PC-9 (cell line): ENCODE results near the gene HEPACAM. TPM values are rescaled to one million over a fixed set of nuclear protein-coding genes. Genes with fewer than 3 reads are reported as not detected.

ENCODE experiments used
- BruUV-seq: library from RNA; stranded (reverse); fragments of 400-500 nt; replicated peaks from 2 replicates; lab custom pipeline; 2021; lab: Mats Ljungman, UMichigan
- CTCF ChIA-PET: fragments of 300-600 bp; sonication (Branson Sonifier 250); formaldehyde crosslinking; loops from one replicate; lab custom pipeline; 2022; ENCODE audit warnings: antibody characterized with exemption; lab: Charles Lee
- POLR2A ChIA-PET: fragments of 300-600 bp; sonication (Branson Sonifier 250); formaldehyde crosslinking; loops from one replicate; lab custom pipeline; 2022; ENCODE audit warnings: antibody characterized with exemption; ENCODE audit not compliant: unreplicated experiment; lab: Charles Lee
- DNase-seq, 2 experiments: peaks; one replicate each; pipeline versions ENCODE4 v3.0.0 to v3.0.0-alpha.2; 2015 to 2022; ENCODE audit warnings: mixed read lengths in 1 of 2
- H2AFZ ChIP-seq: fragments of 200-600 bp; sonication (generic); 2 replicates; pipeline ENCODE4 v1.8.1; 2017; ENCODE audit warnings: antibody characterized with exemption
- H3F3A ChIP-seq: fragments of 200-600 bp; sonication (generic); 2 replicates; pipeline ENCODE4 v1.8.1; 2017; ENCODE audit warnings: antibody characterized with exemption, mild to moderate bottlenecking, low read depth; ENCODE audit not compliant: insufficient read depth
- H3K27ac ChIP-seq: fragments of 200-600 bp; sonication (generic); 2 replicates; pipeline ENCODE4 v1.6.1; 2016; ENCODE audit warnings: mixed run types
- H3K27me3 ChIP-seq: fragments of 200-600 bp; sonication (generic); 2 replicates; pipeline ENCODE4 v1.6.1; 2016; ENCODE audit warnings: low read depth, mixed run types; ENCODE audit not compliant: insufficient read depth
- H3K36me3 ChIP-seq: fragments of 200-600 bp; sonication (generic); 2 replicates; pipeline ENCODE4 v1.6.1; 2016; ENCODE audit warnings: low read depth, mixed run types
- H3K4me1 ChIP-seq: fragments of 200-600 bp; sonication (generic); replicated peaks from 2 replicates; pipeline ENCODE4 v1.6.1; 2016; ENCODE audit warnings: mixed run types; ENCODE audit not compliant: insufficient read depth
- H3K4me2 ChIP-seq: fragments of 200-600 bp; sonication (generic); 2 replicates; pipeline ENCODE4 v1.6.1; 2017; ENCODE audit warnings: mixed run types
- H3K4me3 ChIP-seq: fragments of 200-600 bp; sonication (generic); 2 replicates; pipeline ENCODE4 v1.6.1; 2016; ENCODE audit warnings: mixed run types
- H3K79me2 ChIP-seq: fragments of 200-600 bp; sonication (generic); 2 replicates; pipeline ENCODE4 v1.6.1; 2017; ENCODE audit warnings: low read depth, mixed run types
- H3K9me2 ChIP-seq: fragments of 200-600 bp; sonication (generic); 2 replicates; pipeline ENCODE4 v1.8.1; 2017; ENCODE audit warnings: mild to moderate bottlenecking; ENCODE audit not compliant: insufficient read depth
- H3K9me3 ChIP-seq: fragments of 200-600 bp; sonication (generic); 2 replicates; pipeline ENCODE4 v1.8.1; 2016; ENCODE audit warnings: low read depth; ENCODE audit not compliant: insufficient read depth
- H4K20me1 ChIP-seq: fragments of 200-600 bp; sonication (generic); 2 replicates; pipeline ENCODE4 v1.8.1; 2017; ENCODE audit not compliant: insufficient read depth
- EZH2 ChIP-seq: fragments of 200-600 bp; sonication (generic); IDR thresholded peaks from 2 replicates; pipeline ENCODE4 v1.8.0; 2017; ENCODE audit warnings: antibody characterized with exemption, low read depth
- intact Hi-C: fragments of 100-400 bp; cut with micrococcal nuclease; formaldehyde crosslinking; loops from one replicate; pipeline ENCODE4 v1.10.0; 2022; ENCODE audit not compliant: unreplicated experiment
- total RNA-seq: library from RNA; stranded (reverse); gene quantifications from 2 replicates; pipeline ENCODE4 v1.2.3, GENCODE V29; 2021
- TF ChIP-seq, protein P1 (sequence below): fragments of 200-600 bp; sonication (generic); conservative IDR thresholded peaks from 2 replicates; pipeline ENCODE4 v1.6.1; 2017; ENCODE audit warnings: mixed run types, antibody characterized with exemption, mild to moderate bottlenecking, moderate library complexity

Gene HEPACAM
- total RNA-seq, 1 experiment from 2014 or later, result not detected

DNA sequence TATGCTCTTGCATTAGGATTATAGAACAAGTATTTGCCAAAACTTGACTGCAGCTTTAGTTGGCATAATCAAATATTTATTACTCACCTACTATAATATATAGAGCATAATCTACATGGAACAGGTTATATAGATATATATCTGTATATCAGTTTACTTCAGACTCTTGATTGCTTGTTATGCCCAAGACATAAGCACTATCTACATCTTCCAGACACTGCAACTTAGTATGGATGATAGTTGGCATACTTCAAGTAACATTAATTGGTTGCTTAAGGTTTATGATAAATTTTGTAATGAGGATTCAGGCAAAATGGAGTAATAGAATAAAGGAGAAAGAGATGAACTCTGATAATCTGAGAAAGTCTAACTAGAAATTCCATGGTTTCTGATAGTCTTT is 19.2 kb upstream of the HEPACAM start:
- Histone ChIP-seq H3K9me3 (peaks cover 4% of the 10 kb centered on the region; the same call in 1 of the 2 replicates), H3K4me3 (peak overlapping the region; percentile 81; the same call in 1 of the 2 replicates), H3K9me2 (no peaks in the 10 kb centered on the region), H3K79me2 (no peaks in the 10 kb centered on the region), H3K27me3 (no peaks in the 10 kb centered on the region), H2AFZ (0 out of 2 replicates have a peak overlapping the region, but pooled peaks have one; percentile 100), H3K4me2 (peak overlapping the region; percentile 89), H3K36me3 (no peaks in the 10 kb centered on the region), H3F3A (no peaks in the 10 kb centered on the region; the same call in 1 of the 2 replicates), H3K27ac (no peak overlapping the region), H3K4me1 (peaks cover 16% of the 10 kb centered on the region), H4K20me1 (no peaks in the 10 kb centered on the region)
- DNase-seq, result no peak
- POLR2A ChIA-PET, result interaction anchor here (0.5 kb wide), 1 partner anchor 31 kb away, joined by 5 read pairs; no protein-coding TSS in a partner anchor
- no TSS peak for BruUV-seq
- intact Hi-C loops, result no loop called here
- TF ChIP-seq EZH2, result no peak
- TF ChIP-seq, protein P1, sequence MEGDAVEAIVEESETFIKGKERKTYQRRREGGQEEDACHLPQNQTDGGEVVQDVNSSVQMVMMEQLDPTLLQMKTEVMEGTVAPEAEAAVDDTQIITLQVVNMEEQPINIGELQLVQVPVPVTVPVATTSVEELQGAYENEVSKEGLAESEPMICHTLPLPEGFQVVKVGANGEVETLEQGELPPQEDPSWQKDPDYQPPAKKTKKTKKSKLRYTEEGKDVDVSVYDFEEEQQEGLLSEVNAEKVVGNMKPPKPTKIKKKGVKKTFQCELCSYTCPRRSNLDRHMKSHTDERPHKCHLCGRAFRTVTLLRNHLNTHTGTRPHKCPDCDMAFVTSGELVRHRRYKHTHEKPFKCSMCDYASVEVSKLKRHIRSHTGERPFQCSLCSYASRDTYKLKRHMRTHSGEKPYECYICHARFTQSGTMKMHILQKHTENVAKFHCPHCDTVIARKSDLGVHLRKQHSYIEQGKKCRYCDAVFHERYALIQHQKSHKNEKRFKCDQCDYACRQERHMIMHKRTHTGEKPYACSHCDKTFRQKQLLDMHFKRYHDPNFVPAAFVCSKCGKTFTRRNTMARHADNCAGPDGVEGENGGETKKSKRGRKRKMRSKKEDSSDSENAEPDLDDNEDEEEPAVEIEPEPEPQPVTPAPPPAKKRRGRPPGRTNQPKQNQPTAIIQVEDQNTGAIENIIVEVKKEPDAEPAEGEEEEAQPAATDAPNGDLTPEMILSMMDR, result no peak
- CTCF ChIA-PET, result no interaction called here

DNA sequence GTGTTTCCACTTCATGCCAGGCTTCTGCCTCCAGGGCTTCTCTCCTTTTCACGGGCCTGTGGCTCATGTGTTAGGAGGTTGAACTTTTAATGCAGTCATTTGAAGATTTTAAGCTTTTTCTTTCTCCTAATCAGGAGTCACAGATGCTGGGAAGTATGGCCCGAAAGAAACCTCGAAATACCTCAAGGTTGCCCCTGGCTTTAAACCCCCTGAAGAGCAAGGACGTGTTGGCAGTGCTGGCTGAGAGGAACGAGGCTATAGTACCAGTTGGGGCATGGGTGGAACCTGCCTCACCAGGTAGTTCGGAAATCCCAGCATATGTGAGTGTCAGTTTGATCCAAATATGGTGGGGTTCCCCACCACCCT is 18.7 kb upstream of the HEPACAM start:
- Histone ChIP-seq H3K9me3 (peaks cover 4% of the 10 kb centered on the region; the same call in 1 of the 2 replicates), H3K36me3 (no peaks in the 10 kb centered on the region), H3K4me3 (peak overlapping the region; percentile 81), H3K79me2 (no peaks in the 10 kb centered on the region), H4K20me1 (no peaks in the 10 kb centered on the region), H3K27me3 (no peaks in the 10 kb centered on the region), H3F3A (no peaks in the 10 kb centered on the region; the same call in 1 of the 2 replicates), H2AFZ (peak overlapping the region; percentile 100), H3K9me2 (no peaks in the 10 kb centered on the region), H3K4me1 (peaks cover 16% of the 10 kb centered on the region), H3K27ac (no peak overlapping the region), H3K4me2 (peak overlapping the region; percentile 89)
- no peak for DNase-seq
- ChIA-PET POLR2A (interaction anchor here (0.5 kb wide), 1 partner anchor 31 kb away, joined by 5 read pairs; no protein-coding TSS in a partner anchor), CTCF (interaction anchor here (0.6 kb wide), 1 partner anchor 523 kb away, joined by 8 read pairs; no protein-coding TSS in a partner anchor)
- no peak for TF ChIP-seq EZH2
- TF ChIP-seq, protein P1, result no peak
- intact Hi-C loops, result loop anchor here (1.0 to 5.0 kb wide), 3 partner anchors 77 to 282 kb away; partner anchors contain the start of genes SIAE, SPA17 and TMEM218
- TSS peak; percentile 87 for BruUV-seq

DNA sequence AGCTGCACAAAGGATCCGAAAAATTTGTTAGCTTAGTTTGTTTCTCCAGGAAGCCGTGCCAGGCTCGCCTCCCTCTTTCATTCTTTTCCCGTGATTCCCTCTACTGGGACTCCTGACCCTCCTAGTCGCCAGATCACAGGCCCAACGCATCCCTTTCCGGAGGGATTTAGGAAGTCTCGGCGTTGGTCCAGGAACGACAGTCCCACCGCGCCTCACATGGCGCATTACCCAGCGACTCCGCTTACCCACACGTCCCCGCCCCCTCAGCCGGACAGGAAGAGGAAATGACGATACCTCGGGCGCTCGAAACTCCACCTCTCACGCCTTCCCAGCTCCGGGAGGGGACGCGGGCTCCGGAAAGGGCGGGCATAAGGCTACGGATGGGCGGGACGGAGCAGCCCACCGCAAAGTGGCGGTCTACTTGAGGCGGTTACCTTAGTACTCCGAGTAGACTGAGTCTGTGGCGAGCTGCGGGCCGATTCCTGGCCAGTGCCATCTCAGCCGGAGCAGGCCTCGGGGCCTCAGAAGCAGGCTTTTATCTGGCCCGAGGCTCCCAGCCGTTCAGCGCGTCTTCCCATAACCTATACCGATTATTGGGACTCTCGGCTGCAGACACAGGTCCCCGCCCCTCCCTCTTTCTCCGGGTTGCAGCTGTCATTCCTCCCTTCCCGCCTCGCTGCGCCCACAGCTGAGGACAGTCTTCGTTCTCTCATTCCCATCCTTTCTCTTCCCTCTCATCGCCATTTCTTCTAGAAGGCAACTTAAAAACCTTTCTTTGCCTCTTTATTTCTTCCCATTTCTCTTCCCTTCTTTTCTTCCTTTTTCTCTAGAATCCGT is 18.1 kb upstream of the HEPACAM start, which contains the start of gene CCDC15:
Gene CCDC15, plus strand, starts transcription at position 450 of the 837 bp plus-strand sequence. CDS start 531 bp downstream, outside the sequence.
- TSS peak; percentile 97 for BruUV-seq
- H3K36me3 ChIP-seq, result no peaks in the 10 kb centered on the region
- ChIA-PET POLR2A (interaction anchor here (0.5 to 0.9 kb wide), 5 partner anchors 13 to 933 kb away, joined by 3 to 13 read pairs (median 5); no protein-coding TSS in a partner anchor), CTCF (interaction anchor here (0.6 to 1.5 kb wide), 5 partner anchors 33 to 523 kb away, joined by 3 to 8 read pairs (median 5); no protein-coding TSS in a partner anchor)
- no peaks in the 10 kb centered on the region for H3K79me2 ChIP-seq
- intact Hi-C loops, result loop anchor here (1.0 to 5.0 kb wide), 3 partner anchors 77 to 282 kb away; partner anchors contain the start of genes SIAE, SPA17 and TMEM218
- peak within 1 kb of the TSS; percentile 89 for H3K4me2 ChIP-seq
- H3K9me2 ChIP-seq, result no peaks in the 10 kb centered on the region
- TF ChIP-seq, protein P1, result no peak
- TF ChIP-seq EZH2, result no peak
- no peaks in the 10 kb centered on the region for H4K20me1 ChIP-seq
- peaks cover 4% of the 10 kb centered on the region; the same call in 1 of the 2 replicates for H3K9me3 ChIP-seq
- peak; percentile 92 to 93 for DNase-seq
- H3K4me3 ChIP-seq, result peak within 1 kb of the TSS; percentile 81
- no peaks in the 10 kb centered on the region; the same call in 1 of the 2 replicates for H3F3A ChIP-seq
- H3K27me3 ChIP-seq, result no peaks in the 10 kb centered on the region
- H3K27ac ChIP-seq, result peak within 1 kb of the TSS; percentile 64
- H3K4me1 ChIP-seq, result peaks cover 16% of the 10 kb centered on the region
- peak within 1 kb of the TSS; percentile 100 for H2AFZ ChIP-seq
